ENCODE results near the gene ARHGAP18.

Gene ARHGAP18

GRCh38 chr6:129567374-129567773, 142.6 kb downstream of the ARHGAP18 start:
- FAIRE-seq (no peak), DNase-seq (ENCODE audit: insufficient read length) (no peak)
- TF ChIP-seq POLR2AphosphoS5 (IDR thresholded peaks at IDR 0.05; ENCODE audit: low read depth, low read length): no peak
- TF ChIP-seq POLR2A (IDR thresholded peaks at IDR 0.05; ENCODE audit: low read depth, low read length): no peak
- TF ChIP-seq TAF1 (IDR thresholded peaks at IDR 0.05; ENCODE audit: borderline replicate concordance, low read depth, low read length): no peak

GRCh38 chr6:129565811-129566210, 144.2 kb downstream of the ARHGAP18 start:
- no peak for FAIRE-seq
- TF ChIP-seq TAF1 (IDR thresholded peaks at IDR 0.05; ENCODE audit: borderline replicate concordance, low read depth, low read length) (no peak), POLR2AphosphoS5 (IDR thresholded peaks at IDR 0.05; ENCODE audit: low read depth, low read length) (no peak), POLR2A (IDR thresholded peaks at IDR 0.05; ENCODE audit: low read depth, low read length) (no peak)

DNA sequence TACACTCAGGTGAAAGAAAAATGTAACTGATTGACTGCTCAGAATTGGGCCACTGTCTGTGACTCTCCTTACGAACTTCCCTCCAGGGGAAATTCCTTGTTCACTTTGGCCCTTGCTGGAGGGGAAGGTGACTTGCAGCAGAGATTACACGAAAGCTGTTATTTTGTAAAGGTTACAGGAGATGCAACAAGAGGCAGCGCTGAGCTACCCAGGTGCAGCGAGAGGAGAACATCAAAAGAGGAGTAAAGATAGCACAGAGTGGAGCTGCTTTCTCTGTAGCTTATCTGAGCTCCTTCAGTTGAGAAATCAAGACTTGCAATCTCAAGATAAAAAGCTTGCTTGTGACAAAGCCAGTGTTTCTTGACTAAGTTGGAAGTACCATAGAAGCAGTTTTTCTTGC, 144.6 kb downstream of the ARHGAP18 start:
- FAIRE-seq: no peak

More at GRCh38 chr6:129565811-129566210, 144.2 kb downstream of the ARHGAP18 start:
- no peak for DNase-seq (ENCODE audit: insufficient read length)

DNA sequence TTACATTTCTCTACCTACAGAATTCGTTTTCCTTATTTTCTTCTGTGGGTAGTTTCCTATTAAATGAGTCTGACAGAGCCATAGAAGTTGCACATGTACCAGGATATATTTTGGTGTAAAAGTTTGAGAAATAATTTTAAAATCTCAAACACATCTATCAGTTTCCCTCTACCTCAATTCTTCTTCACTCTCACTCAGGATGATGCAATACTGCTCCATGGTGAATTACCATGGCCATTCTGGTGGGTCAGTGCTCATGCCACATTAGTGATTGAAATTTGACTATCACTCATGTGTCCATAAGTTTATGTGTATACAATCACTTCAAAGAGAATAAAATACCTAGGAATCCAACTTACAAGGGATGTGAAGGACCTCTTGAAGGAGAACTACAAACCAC, 151.7 kb downstream of the ARHGAP18 start:
- DNase-seq (ENCODE audit: insufficient read length) (no peak), FAIRE-seq (no peak)
- TF ChIP-seq TAF1 (IDR thresholded peaks at IDR 0.05; ENCODE audit: borderline replicate concordance, low read depth, low read length): no peak
- no peak for TF ChIP-seq POLR2AphosphoS5 (IDR thresholded peaks at IDR 0.05; ENCODE audit: low read depth, low read length)
- no peak for TF ChIP-seq POLR2A (IDR thresholded peaks at IDR 0.05; ENCODE audit: low read depth, low read length)

More for the DNA sequence above, 144.6 kb downstream of the ARHGAP18 start:
- no peak for TF ChIP-seq POLR2AphosphoS5 (IDR thresholded peaks at IDR 0.05; ENCODE audit: low read depth, low read length)
- no peak for TF ChIP-seq POLR2A (IDR thresholded peaks at IDR 0.05; ENCODE audit: low read depth, low read length)
- TF ChIP-seq TAF1 (IDR thresholded peaks at IDR 0.05; ENCODE audit: borderline replicate concordance, low read depth, low read length): no peak
- DNase-seq (ENCODE audit: insufficient read length): no peak

- TF ChIP-seq TAF1 (IDR thresholded peaks at IDR 0.05; ENCODE audit: borderline replicate concordance, low read depth, low read length) (no peak), POLR2A (IDR thresholded peaks at IDR 0.05; ENCODE audit: low read depth, low read length) (no peak), POLR2AphosphoS5 (IDR thresholded peaks at IDR 0.05; ENCODE audit: low read depth, low read length) (no peak)
- no peak for FAIRE-seq
- no peak for DNase-seq (ENCODE audit: insufficient read length)
These were observed 154.7 kb downstream of the ARHGAP18 start for GRCh38 chr6:129555206-129555832.

- FAIRE-seq (no peak), DNase-seq (ENCODE audit: insufficient read length) (no peak)
- TF ChIP-seq POLR2A (IDR thresholded peaks at IDR 0.05; ENCODE audit: low read depth, low read length) (no peak), POLR2AphosphoS5 (IDR thresholded peaks at IDR 0.05; ENCODE audit: low read depth, low read length) (no peak), TAF1 (IDR thresholded peaks at IDR 0.05; ENCODE audit: borderline replicate concordance, low read depth, low read length) (no peak)
These were observed 157.6 kb downstream of the ARHGAP18 start for GRCh38 chr6:129552413-129552812.

GRCh38 chr6:129551486-129551885, 158.5 kb downstream of the ARHGAP18 start:
- FAIRE-seq: no peak
- TF ChIP-seq POLR2AphosphoS5 (IDR thresholded peaks at IDR 0.05; ENCODE audit: low read depth, low read length) (no peak), POLR2A (IDR thresholded peaks at IDR 0.05; ENCODE audit: low read depth, low read length) (no peak), TAF1 (IDR thresholded peaks at IDR 0.05; ENCODE audit: borderline replicate concordance, low read depth, low read length) (no peak)

GRCh38 chr6:129546702-129547101, 163.3 kb downstream of the ARHGAP18 start:
- DNase-seq (ENCODE audit: insufficient read length) (no peak), FAIRE-seq (no peak)
- TF ChIP-seq POLR2AphosphoS5 (IDR thresholded peaks at IDR 0.05; ENCODE audit: low read depth, low read length) (no peak), POLR2A (IDR thresholded peaks at IDR 0.05; ENCODE audit: low read depth, low read length) (no peak), TAF1 (IDR thresholded peaks at IDR 0.05; ENCODE audit: borderline replicate concordance, low read depth, low read length) (no peak)

More at GRCh38 chr6:129551486-129551885, 158.5 kb downstream of the ARHGAP18 start:
- DNase-seq (ENCODE audit: insufficient read length): no peak

DNA sequence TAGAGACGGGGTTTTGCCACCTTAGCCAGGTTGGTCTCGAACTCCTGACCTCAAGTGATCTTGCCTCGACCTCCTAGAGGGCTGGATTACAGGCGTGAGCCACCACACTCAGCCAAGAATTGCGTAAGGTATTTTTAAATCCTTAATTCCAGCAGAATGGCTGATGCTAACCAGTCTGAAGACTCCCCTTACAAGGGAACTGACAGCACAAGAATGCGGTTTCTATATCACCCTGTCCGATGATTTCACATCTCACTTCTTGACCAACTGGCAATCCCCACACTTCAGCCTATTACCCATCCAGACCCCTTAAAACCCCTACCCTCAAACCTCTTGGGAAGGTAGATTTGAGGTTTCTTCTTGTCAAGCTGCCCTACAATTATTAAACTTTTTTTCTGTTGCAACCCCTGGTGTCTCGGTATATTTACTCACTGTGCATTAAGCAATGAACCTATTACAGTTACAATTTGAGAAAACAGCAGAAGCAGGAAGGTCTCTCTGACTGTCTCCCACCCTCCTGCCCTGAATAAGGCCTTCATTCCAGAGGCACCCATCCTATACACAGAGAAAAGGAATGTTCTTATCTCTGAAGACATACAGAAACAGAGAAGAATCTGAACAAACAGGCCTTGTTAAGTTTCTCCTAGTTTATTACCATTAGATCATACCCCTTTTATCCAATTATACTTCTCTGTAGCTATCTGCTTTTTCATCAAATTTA, 164.9 kb downstream of the ARHGAP18 start:
- DNase-seq (ENCODE audit: insufficient read length) (no peak), FAIRE-seq (no peak)
- TF ChIP-seq POLR2AphosphoS5 (IDR thresholded peaks at IDR 0.05; ENCODE audit: low read depth, low read length): no peak
- no peak for TF ChIP-seq POLR2A (IDR thresholded peaks at IDR 0.05; ENCODE audit: low read depth, low read length)
- no peak for TF ChIP-seq TAF1 (IDR thresholded peaks at IDR 0.05; ENCODE audit: borderline replicate concordance, low read depth, low read length)

GRCh38 chr6:129543981-129544380, 166.0 kb downstream of the ARHGAP18 start:
- DNase-seq (ENCODE audit: insufficient read length): no peak
- FAIRE-seq: no peak
- no peak for TF ChIP-seq POLR2A (IDR thresholded peaks at IDR 0.05; ENCODE audit: low read depth, low read length)
- no peak for TF ChIP-seq POLR2AphosphoS5 (IDR thresholded peaks at IDR 0.05; ENCODE audit: low read depth, low read length)
- TF ChIP-seq TAF1 (IDR thresholded peaks at IDR 0.05; ENCODE audit: borderline replicate concordance, low read depth, low read length): no peak

GRCh38 chr6:129542705-129543104, 167.3 kb downstream of the ARHGAP18 start:
- no peak for DNase-seq (ENCODE audit: insufficient read length)
- FAIRE-seq: no peak
- TF ChIP-seq TAF1 (IDR thresholded peaks at IDR 0.05; ENCODE audit: borderline replicate concordance, low read depth, low read length) (no peak), POLR2AphosphoS5 (IDR thresholded peaks at IDR 0.05; ENCODE audit: low read depth, low read length) (no peak), POLR2A (IDR thresholded peaks at IDR 0.05; ENCODE audit: low read depth, low read length) (no peak)

DNA sequence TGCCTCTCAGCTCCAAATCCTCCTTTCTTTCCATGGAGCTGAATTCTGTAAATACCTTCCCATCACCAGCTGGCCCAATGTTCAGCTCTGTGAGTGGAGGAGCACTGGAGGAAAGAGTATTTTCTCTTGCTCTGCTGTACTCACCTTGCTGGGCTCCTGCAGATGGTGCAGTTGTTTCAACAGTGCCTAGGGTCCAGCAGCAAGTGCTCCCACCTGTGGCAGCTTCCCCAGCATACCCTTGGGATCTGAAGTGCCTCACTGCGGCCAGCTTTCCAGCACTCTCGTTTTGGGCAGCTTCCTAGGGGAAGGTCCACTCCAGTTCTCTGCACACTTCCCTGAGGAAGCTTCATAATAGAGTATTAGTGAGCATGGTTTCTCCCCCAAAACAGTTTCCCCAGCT, 170.9 kb downstream of the ARHGAP18 start:
- DNase-seq (ENCODE audit: insufficient read length) (no peak), FAIRE-seq (no peak)
- TF ChIP-seq POLR2A (IDR thresholded peaks at IDR 0.05; ENCODE audit: low read depth, low read length) (no peak), POLR2AphosphoS5 (IDR thresholded peaks at IDR 0.05; ENCODE audit: low read depth, low read length) (no peak), TAF1 (IDR thresholded peaks at IDR 0.05; ENCODE audit: borderline replicate concordance, low read depth, low read length) (no peak)

All from GM12892 (cell line).